DOHH2 (cell line): ENCODE data around the gene TSC22D1.

Experiments used
- H3F3A ChIP-seq: fragments of 200-600 bp; sonication (generic), shearing (Covaris generic); 2 replicates; pipeline ENCODE4 v1.6.0; 2016; ENCODE audit warnings: antibody characterized with exemption, mild to moderate bottlenecking; ENCODE audit not compliant: control insufficient read depth, insufficient read depth
- H3K27ac ChIP-seq: fragments of 200-600 bp; sonication (generic); 2 replicates; pipeline ENCODE4 v1.5.1; 2014; ENCODE audit warnings: low read depth, mild to moderate bottlenecking, low read length, moderate library complexity
- H3K27me3 ChIP-seq: fragments of 200-600 bp; sonication (generic); 2 replicates; pipeline ENCODE4 v1.6.1; 2014; ENCODE audit warnings: mild to moderate bottlenecking, low read length, mixed read lengths; ENCODE audit not compliant: control insufficient read depth
- H3K36me3 ChIP-seq: fragments of 200-600 bp; sonication (generic); 2 replicates; pipeline ENCODE4 v1.6.1; 2014; ENCODE audit warnings: mild to moderate bottlenecking, low read length, moderate library complexity, mixed read lengths; ENCODE audit not compliant: control insufficient read depth
- H3K4me1 ChIP-seq: fragments of 200-600 bp; sonication (generic); 2 replicates; pipeline ENCODE4 v1.6.1; 2014; ENCODE audit warnings: mild to moderate bottlenecking, low read length, mixed read lengths; ENCODE audit not compliant: control insufficient read depth
- H3K4me2 ChIP-seq: fragments of 200-600 bp; sonication (generic); 2 replicates; pipeline ENCODE4 v1.6.0; 2014; ENCODE audit warnings: mild to moderate bottlenecking, low read length, moderate library complexity
- H3K4me3 ChIP-seq: fragments of 200-600 bp; sonication (generic); 2 replicates; pipeline ENCODE4 v1.5.1; 2014; ENCODE audit warnings: mild to moderate bottlenecking, low read length, mixed read lengths
- H3K79me2 ChIP-seq: fragments of 200-600 bp; sonication (generic); 2 replicates; pipeline ENCODE4 v1.6.1; 2014; ENCODE audit warnings: mild to moderate bottlenecking, low read length, mixed read lengths; ENCODE audit not compliant: control insufficient read depth
- H3K9me2 ChIP-seq: fragments of 200-600 bp; sonication (generic); replicated peaks from 2 replicates; pipeline ENCODE4 v1.6.1; 2014; ENCODE audit warnings: mild to moderate bottlenecking, low read length, mixed read lengths; ENCODE audit not compliant: control insufficient read depth
- H3K9me3 ChIP-seq: fragments of 200-600 bp; sonication (generic); 2 replicates; pipeline ENCODE4 v1.6.1; 2014; ENCODE audit warnings: antibody characterized with exemption, low read length, mixed read lengths; ENCODE audit not compliant: control insufficient read depth, insufficient read depth
- H4K20me1 ChIP-seq: fragments of 200-600 bp; sonication (generic); 2 replicates; pipeline ENCODE4 v1.6.0; 2014; ENCODE audit warnings: low read depth, mild to moderate bottlenecking, antibody characterized with exemption, low read length, moderate library complexity; ENCODE audit not compliant: control insufficient read depth, insufficient read depth
- EZH2phosphoT487 ChIP-seq: fragments of 200-600 bp; sonication (generic); IDR thresholded peaks from 2 replicates; pipeline ENCODE4 v1.6.1; 2017; ENCODE audit warnings: borderline replicate concordance, mild to moderate bottlenecking, antibody characterized with exemption, low read length, moderate library complexity, mixed read lengths
- TF ChIP-seq, protein P1 (sequence below): fragments of 200-600 bp; sonication (generic); IDR thresholded peaks from one replicate; pipeline ENCODE4 v1.5.1; 2014; ENCODE audit warnings: antibody characterized with exemption, mild to moderate bottlenecking, low read depth, low read length; ENCODE audit not compliant: poor library complexity, severe bottlenecking

The TSC22D1 gene

DNA sequence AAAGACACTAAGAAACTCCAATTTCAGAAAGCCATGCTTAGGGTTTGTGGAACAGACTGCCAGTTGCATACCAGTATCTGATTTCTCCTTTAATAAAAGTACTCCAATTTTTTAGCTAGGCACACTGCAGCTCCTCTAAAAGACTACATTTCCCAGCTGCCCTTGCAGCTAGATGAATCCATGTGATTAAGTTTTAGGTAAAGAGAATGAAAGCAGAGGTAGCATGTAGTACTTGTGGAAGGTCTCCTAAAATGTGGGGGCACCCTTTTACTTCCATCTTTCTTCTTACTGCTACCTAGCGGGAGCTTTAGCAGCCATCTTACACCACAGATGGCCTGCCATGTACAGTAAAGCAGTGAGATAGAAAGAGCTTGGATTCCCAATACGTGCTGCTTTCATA, 33.0 kb upstream of the TSC22D1 start:
- Histone ChIP-seq H3F3A (no peaks in the 10 kb centered on the region), H3K27ac (no peak overlapping the region), H3K9me3 (no peaks in the 10 kb centered on the region), H3K79me2 (no peaks in the 10 kb centered on the region), H4K20me1 (no peaks in the 10 kb centered on the region), H3K9me2 (no peaks in the 10 kb centered on the region), H3K4me1 (no peaks in the 10 kb centered on the region), H3K4me3 (no peak overlapping the region), H3K27me3 (peaks cover 2% of the 10 kb centered on the region; the same call in 1 of the 2 replicates), H3K4me2 (no peak overlapping the region), H3K36me3 (no peaks in the 10 kb centered on the region)
- TF ChIP-seq, protein P1, sequence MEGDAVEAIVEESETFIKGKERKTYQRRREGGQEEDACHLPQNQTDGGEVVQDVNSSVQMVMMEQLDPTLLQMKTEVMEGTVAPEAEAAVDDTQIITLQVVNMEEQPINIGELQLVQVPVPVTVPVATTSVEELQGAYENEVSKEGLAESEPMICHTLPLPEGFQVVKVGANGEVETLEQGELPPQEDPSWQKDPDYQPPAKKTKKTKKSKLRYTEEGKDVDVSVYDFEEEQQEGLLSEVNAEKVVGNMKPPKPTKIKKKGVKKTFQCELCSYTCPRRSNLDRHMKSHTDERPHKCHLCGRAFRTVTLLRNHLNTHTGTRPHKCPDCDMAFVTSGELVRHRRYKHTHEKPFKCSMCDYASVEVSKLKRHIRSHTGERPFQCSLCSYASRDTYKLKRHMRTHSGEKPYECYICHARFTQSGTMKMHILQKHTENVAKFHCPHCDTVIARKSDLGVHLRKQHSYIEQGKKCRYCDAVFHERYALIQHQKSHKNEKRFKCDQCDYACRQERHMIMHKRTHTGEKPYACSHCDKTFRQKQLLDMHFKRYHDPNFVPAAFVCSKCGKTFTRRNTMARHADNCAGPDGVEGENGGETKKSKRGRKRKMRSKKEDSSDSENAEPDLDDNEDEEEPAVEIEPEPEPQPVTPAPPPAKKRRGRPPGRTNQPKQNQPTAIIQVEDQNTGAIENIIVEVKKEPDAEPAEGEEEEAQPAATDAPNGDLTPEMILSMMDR = no peak
- TF ChIP-seq EZH2phosphoT487 = no peak

DNA sequence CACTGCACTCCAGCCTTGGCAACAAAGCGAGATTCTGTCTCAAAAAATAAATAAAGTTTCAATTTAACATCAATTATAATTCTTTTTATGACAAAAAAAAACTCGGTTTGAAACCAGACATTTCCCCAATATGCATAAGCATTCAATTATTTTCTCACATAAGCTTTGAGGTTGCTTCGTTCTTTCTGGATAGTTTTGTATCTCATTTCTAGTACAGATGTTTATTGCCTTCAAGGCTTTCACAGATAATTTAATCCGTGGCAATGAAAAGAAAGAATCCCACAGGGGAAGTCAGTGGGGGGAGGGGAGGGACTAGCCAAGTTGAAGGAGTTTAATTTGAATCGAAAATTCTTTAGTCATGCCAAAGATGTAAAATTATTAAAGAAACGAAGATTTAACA, 29.6 kb upstream of the TSC22D1 start:
- no peak overlapping the region for H3K4me3 ChIP-seq
- no peaks in the 10 kb centered on the region for H3K79me2 ChIP-seq
- H3F3A ChIP-seq = no peaks in the 10 kb centered on the region
- H3K27me3 ChIP-seq = 0 out of 2 replicates have a peak, but pooled peaks cover 2% of the 10 kb centered on the region
- no peaks in the 10 kb centered on the region for H3K9me2 ChIP-seq
- no peaks in the 10 kb centered on the region for H3K4me1 ChIP-seq
- no peaks in the 10 kb centered on the region for H3K36me3 ChIP-seq
- H3K9me3 ChIP-seq = no peaks in the 10 kb centered on the region
- no peak overlapping the region for H3K27ac ChIP-seq
- no peak for TF ChIP-seq EZH2phosphoT487
- TF ChIP-seq, protein P1 = no peak
- H3K4me2 ChIP-seq = no peak overlapping the region
- H4K20me1 ChIP-seq = no peaks in the 10 kb centered on the region

DNA sequence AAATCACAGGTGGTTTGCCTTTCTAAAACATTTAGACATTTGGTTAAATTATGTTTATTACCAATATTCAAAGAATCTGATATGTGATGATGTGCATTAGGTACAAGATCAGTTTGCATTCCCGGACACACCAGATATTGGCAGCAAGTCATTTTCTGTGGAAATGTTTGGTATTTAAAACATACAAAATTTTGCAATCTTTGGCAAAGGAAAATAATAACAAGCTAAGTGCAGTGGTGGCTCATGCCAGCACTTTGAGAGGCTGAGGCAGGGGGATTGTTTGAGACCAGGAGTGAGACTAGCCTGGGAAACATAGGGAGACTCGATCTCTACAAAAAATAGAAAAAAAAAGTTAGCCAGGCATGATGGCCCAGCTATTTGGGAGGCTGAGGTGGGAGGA, 29.1 kb upstream of the TSC22D1 start:
- Histone ChIP-seq H3K79me2 (no peaks in the 10 kb centered on the region), H3K27me3 (0 out of 2 replicates have a peak, but pooled peaks cover 2% of the 10 kb centered on the region), H3K9me2 (no peaks in the 10 kb centered on the region), H3K36me3 (no peaks in the 10 kb centered on the region), H3F3A (no peaks in the 10 kb centered on the region), H3K4me1 (no peaks in the 10 kb centered on the region), H3K9me3 (no peaks in the 10 kb centered on the region), H3K27ac (no peak overlapping the region), H3K4me2 (no peak overlapping the region), H4K20me1 (no peaks in the 10 kb centered on the region), H3K4me3 (no peak overlapping the region)
- TF ChIP-seq, protein P1 = no peak
- TF ChIP-seq EZH2phosphoT487 = no peak
